DND-41 (cell line): ENCODE measurements around the gene SMARCA4.

ENCODE experiments used
- ATAC-seq: fragments of 200-7000 bp; cut with Tn5 transposase; 3 replicates; pipeline ENCODE4 v1.9.1; 2021; ENCODE audit warnings: low read depth; ENCODE audit not compliant: insufficient read depth
- DNase-seq: peaks from one replicate; pipeline ENCODE4 v3.0.0-alpha.2; 2020
- H2AFZ ChIP-seq: 2 replicates; pipeline ENCODE4 v1.6.0; 2012; ENCODE audit warnings: low read depth, low read length
- H3K27ac ChIP-seq: 2 replicates; pipeline ENCODE4 v1.5.1; 2012; ENCODE audit warnings: low read length, inconsistent platforms
- H3K27me3 ChIP-seq: fragments of 200-600 bp; sonication (generic); 2 replicates; pipeline ENCODE4 v1.6.0; 2012; ENCODE audit warnings: low read length, mild to moderate bottlenecking, inconsistent platforms; ENCODE audit not compliant: insufficient read depth, poor library complexity
- H3K36me3 ChIP-seq: 2 replicates; pipeline ENCODE4 v1.5.1; 2012; ENCODE audit warnings: low read length, inconsistent platforms; ENCODE audit not compliant: insufficient read depth
- H3K4me1 ChIP-seq: 2 replicates; pipeline ENCODE4 v1.5.1; 2012; ENCODE audit warnings: mild to moderate bottlenecking, low read length; ENCODE audit not compliant: insufficient read depth
- H3K4me2 ChIP-seq: 2 replicates; pipeline ENCODE4 v1.6.0; 2012; ENCODE audit warnings: mild to moderate bottlenecking, moderate library complexity, low read length, inconsistent platforms; ENCODE audit not compliant: insufficient read depth
- H3K4me3 ChIP-seq, 2 experiments: fragments of 200-600 bp in 1 of 2; shearing (Covaris generic) in 1 of 2; 2 replicates each; pipeline ENCODE4 v1.5.1; 2012 to 2016; ENCODE audit warnings: inconsistent platforms in 2 of 2, low read length in 2 of 2, mild to moderate bottlenecking in 2 of 2, low read depth in 1 of 2, moderate library complexity in 1 of 2
- H3K79me2 ChIP-seq: 2 replicates; pipeline ENCODE4 v1.6.0; 2012; ENCODE audit warnings: low read length, inconsistent platforms; ENCODE audit not compliant: insufficient read depth
- H3K9ac ChIP-seq: 2 replicates; pipeline ENCODE4 v1.6.0; 2012; ENCODE audit warnings: low read depth, mild to moderate bottlenecking, inconsistent platforms, low read length, moderate library complexity
- H3K9me3 ChIP-seq: 2 replicates; pipeline ENCODE4 v1.5.1; 2012; ENCODE audit warnings: low read length, moderate library complexity, mild to moderate bottlenecking, inconsistent platforms; ENCODE audit not compliant: insufficient read depth, severe bottlenecking
- H4K20me1 ChIP-seq: 2 replicates; pipeline ENCODE4 v1.6.0; 2012; ENCODE audit warnings: low read length; ENCODE audit not compliant: insufficient read depth
- CTCF ChIP-seq: IDR thresholded peaks from 2 replicates; pipeline ENCODE4 v1.5.1; 2012; ENCODE audit warnings: borderline replicate concordance, low read length, moderate library complexity, mild to moderate bottlenecking; ENCODE audit not compliant: poor library complexity, severe bottlenecking; ENCODE audit errors: extremely low read depth
- EZH2 ChIP-seq: IDR thresholded peaks from 3 replicates; pipeline ENCODE4 v1.6.1; 2012; ENCODE audit warnings: borderline replicate concordance, low read depth, mild to moderate bottlenecking, moderate library complexity, low read length, inconsistent platforms; ENCODE audit not compliant: severe bottlenecking

SMARCA4 gene

GRCh38 chr19:11020423-11020822, 59.6 kb downstream of the SMARCA4 start:
- TF ChIP-seq EZH2 (no peak), CTCF (no peak)
- Histone ChIP-seq H2AFZ (no peak overlapping the region), H3K9ac (no peak overlapping the region), H3K4me1 (no peaks in the 10 kb centered on the region), H4K20me1 (peaks cover 26% of the 10 kb centered on the region; the same call in 1 of the 2 replicates), H3K27ac (no peak overlapping the region), H3K9me3 (no peaks in the 10 kb centered on the region), H3K4me3 (no peak overlapping the region), H3K36me3 (peaks cover 99% of the 10 kb centered on the region), H3K79me2 (0 out of 2 replicates have a peak, but pooled peaks cover 2% of the 10 kb centered on the region), H3K27me3 (no peaks in the 10 kb centered on the region), H3K4me2 (no peak overlapping the region)
- ATAC-seq (no peak), DNase-seq (no peak)

GRCh38 chr19:11020982-11021759, 60.3 kb downstream of the SMARCA4 start:
- H3K36me3 ChIP-seq, result peaks cover 100% of the 10 kb centered on the region
- no peak for DNase-seq
- no peak overlapping the region for H3K4me3 ChIP-seq
- no peak overlapping the region for H3K9ac ChIP-seq
- TF ChIP-seq EZH2, result no peak
- no peak for TF ChIP-seq CTCF
- H2AFZ ChIP-seq, result no peak overlapping the region
- 0 out of 2 replicates have a peak, but pooled peaks cover 2% of the 10 kb centered on the region for H3K79me2 ChIP-seq
- H3K4me2 ChIP-seq, result no peak overlapping the region
- H3K4me1 ChIP-seq, result no peaks in the 10 kb centered on the region
- peaks cover 30% of the 10 kb centered on the region; the same call in 1 of the 2 replicates for H4K20me1 ChIP-seq
- no peaks in the 10 kb centered on the region for H3K27me3 ChIP-seq
- H3K27ac ChIP-seq, result no peak overlapping the region
- ATAC-seq, result no peak
- no peaks in the 10 kb centered on the region for H3K9me3 ChIP-seq

- Histone ChIP-seq H3K9ac (no peak overlapping the region), H3K4me2 (no peak overlapping the region), H3K4me1 (no peaks in the 10 kb centered on the region)
Measured at GRCh38 chr19:11021760-11022144, 60.9 kb downstream of the SMARCA4 start.

More at GRCh38 chr19:11021760-11022144, 60.9 kb downstream of the SMARCA4 start:
- H4K20me1 ChIP-seq, result peaks cover 29% of the 10 kb centered on the region; the same call in 1 of the 2 replicates
- no peak overlapping the region for H2AFZ ChIP-seq
- no peak overlapping the region for H3K4me3 ChIP-seq
- H3K9me3 ChIP-seq, result no peaks in the 10 kb centered on the region
- ATAC-seq (no peak), DNase-seq (no peak)
- H3K27me3 ChIP-seq, result no peaks in the 10 kb centered on the region
- 0 out of 2 replicates have a peak, but pooled peaks cover 2% of the 10 kb centered on the region for H3K79me2 ChIP-seq
- TF ChIP-seq CTCF, result no peak
- TF ChIP-seq EZH2, result no peak
- H3K36me3 ChIP-seq, result peaks cover 97% of the 10 kb centered on the region
- H3K27ac ChIP-seq, result no peak overlapping the region
